Stimulated activated CD8-positive, alpha-beta memory T cell treated with anti-CD3 and anti-CD28 coated beads, Interleukin-7, amount 100 ng/mL, for 4 hours (primary cell): ENCODE data around the gene RGS21.
"Not testable (repeated sequence)": the region's sequence is repeated elsewhere in the genome, so short reads cannot be mapped to it uniquely, and the experiment has no call there.

Source experiments
- DNase-seq, 2 donors: peaks; one replicate each; pipeline ENCODE4 v3.0.0-alpha.2; 2020; ENCODE audit warnings: low read depth in 2 of 2

The RGS21 gene, protein sequence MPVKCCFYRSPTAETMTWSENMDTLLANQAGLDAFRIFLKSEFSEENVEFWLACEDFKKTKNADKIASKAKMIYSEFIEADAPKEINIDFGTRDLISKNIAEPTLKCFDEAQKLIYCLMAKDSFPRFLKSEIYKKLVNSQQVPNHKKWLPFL

DNA sequence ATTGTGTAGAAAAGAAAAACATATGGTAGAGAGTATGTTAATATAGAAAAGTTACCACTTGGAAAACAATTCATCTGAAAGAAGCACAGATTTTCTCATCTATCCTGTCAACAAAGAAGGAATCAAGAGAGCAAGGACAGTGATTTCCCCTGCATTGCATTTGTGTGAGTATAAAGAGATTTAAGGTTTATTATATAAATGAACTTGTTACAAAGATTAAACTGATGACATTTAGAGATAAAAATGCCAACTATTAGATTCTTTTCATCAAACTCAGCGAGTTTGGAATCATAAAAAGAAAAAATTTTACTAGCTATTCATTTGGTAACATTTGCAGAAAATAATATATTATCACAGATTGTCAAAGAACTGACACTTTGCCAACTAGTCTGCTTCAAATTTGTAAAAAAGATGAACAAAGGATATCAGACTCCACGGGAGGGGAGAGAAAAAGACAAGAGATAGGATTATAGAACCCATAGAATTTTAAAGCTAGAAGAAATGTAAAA lies at the start of gene RGS21:
RGS21 (plus strand) TSS at position 51 of the 509 bp plus-strand sequence. CDS start 26,045 bp downstream, outside the sequence.
- no peak for DNase-seq

DNA sequence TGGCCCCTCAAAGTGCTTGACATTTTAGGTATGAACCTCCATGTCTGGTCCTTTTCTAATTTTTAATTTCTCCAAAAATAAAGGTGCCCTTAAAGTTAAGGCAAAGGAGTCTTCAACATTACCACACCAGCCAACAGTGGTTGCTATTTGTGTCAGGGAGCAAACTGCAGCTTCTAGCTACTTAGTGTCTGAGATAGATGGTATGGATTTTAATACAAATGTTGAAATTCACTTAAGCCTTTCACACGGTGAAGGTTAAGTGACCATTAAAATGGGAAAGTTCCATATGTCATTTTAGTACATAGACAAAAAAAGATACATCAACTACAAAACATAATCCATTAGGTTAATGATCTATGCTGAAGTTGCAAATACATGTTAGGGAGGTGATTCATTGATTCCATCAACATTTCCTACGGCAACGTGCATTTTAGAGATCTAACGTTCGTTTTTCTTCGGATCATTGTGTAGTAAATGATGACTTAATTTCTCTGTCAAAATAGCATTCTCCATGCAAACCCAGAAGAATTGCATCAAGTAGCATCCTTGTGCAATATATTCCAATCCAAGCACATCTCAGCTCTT lies 48.2 kb upstream of the RGS21 start:
- DNase-seq: no peak

DNA sequence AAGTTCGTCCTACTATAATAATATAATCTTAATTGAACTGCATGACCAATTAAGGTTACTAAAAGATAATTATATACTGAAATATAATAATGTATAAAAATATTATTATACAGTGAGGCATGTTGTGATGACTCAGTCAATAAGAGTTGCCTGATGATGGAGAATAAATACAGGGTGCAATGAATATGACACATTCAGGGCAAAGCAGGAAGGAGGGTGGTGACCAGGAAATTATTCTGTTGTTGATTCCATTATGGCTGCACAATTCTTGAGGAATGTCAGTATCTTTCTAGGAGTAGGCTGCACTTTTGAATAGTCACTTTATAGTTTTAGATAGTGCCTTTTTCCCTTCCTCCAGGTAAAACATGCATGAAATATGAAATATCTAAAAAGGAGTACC lies 46.4 kb upstream of the RGS21 start:
- no peak for DNase-seq

DNA sequence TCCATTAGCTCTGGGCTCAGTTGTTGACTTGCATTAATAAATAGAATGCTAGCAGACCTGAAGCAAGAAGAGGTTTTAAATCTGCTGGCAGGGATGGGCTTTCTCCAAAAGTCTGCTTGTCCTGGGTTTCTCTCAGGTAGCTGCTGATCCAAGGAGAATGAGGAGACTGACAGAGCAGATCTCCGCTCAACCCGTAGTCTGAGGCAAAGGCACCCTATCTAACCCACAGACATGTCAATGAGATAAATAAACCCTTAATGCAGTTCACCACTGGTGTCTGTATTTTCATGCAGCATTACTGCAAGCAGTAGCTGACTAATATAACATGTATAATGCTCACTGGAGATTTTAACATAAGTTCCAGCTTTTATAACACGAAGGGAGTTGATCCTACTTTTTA lies 44.1 kb upstream of the RGS21 start:
- no peak for DNase-seq

DNA sequence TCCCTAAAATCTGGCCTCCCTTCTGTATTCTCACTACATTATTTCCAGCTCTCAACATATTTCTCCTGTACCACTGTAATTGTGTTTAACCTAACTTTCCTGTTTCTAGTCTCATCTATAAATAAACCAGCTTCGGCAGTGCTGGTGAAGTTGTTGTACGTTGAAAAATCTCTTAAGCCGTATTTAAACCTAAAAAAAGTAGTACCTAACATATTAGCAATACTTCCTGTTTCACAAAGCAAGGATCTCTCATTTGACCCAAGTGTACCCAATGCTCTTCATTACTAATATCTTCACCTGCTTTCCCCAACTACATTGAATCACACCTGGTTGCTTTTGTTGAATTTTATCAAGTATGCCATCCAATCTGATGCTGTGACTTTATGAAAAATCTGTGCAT lies 42.2 kb upstream of the RGS21 start:
- no peak for DNase-seq

DNA sequence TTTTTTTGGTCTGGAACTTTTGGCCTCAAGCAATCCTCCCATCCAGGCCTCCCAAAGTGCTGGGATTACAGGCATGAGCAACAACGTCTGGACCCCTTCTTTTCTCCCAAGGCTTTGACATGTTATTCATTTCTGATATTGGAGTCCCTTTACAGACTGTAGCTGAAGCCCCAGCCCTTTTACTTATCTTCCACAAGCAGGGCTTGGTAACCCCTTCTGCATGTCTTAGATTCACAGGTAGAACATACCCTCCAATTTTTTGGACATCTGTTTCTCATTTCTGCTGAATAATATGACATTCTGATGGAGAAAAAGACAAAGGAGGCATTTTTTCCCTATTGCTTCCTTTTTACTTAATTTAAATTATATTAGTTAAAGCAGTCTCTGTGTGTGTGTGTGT lies 39.2 kb upstream of the RGS21 start:
- DNase-seq: no peak

DNA sequence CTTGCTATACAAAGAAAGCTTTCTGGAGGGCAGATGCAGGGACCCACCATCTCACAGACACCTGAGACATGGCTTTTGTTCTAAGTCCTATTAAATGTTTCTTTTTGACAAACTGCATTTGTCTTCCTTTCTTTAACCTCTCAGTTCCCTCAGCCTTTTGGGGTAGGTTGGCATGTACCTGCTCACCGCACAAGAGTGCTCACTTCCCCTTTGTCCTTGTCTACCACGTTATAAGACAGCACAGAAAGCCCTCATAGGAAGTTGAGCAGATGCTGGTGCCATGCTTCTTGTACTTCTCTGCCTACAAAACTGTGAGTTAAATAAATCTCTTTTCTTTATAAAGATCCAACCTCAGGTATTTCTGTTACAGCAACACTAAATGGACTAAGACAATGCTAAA lies 31.9 kb upstream of the RGS21 start:
- no peak for DNase-seq

DNA sequence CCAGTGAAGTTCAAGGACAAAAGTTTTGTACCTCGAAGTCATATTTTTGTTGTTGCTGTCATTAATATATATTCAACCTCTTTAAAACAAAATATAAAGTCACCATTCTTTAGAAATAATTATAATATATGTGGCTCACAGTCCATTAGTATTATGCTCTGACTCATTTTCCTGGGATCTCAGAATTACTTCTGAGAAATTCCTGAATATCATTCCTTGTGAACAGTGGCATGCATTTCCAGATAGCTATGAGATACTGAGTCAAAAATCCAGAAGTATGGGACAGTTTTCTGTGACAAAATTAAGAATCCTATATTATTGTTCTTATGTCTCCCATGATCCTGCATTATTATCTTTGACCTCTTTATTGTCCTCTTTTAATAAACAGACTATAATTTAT lies 13.8 kb upstream of the RGS21 start:
- no peak for DNase-seq

DNA sequence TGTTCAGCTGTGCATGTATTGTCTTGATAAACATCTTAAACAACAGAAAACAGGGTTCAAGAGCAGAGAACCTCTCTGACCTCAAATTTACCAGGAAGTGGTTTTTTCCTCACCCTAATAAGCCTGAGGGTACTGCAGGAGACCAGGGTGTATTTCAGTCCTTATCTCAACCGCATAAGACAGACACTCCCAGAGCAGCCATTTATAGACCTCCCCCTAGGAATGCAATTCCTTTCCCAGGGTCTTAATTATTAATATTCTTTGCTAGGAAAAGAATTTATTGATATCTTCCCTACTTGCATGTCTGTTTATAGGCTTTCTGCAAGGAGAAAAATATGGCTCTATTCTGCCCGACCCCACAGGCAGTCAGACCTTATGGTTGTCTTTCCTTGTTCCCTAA lies 8.5 kb upstream of the RGS21 start:
- not testable (repeated sequence) for DNase-seq

DNA sequence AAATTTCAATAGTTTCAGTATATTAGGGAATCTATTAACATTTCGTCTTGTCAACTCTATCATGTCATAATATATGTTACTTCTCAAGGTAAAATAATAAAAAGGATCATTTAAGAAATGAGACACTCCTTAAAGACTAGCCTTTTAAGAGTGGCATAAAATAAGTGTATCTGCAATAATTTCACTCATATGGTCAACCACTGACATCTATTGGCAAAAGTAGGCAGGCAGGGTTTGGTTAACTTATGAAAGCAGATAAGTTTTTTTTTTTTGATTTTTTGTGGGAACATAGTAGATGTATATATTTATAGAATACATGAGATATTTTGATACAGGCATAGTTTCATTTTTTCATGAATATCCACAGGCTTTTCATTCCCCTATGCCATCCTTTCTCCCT lies 5.5 kb upstream of the RGS21 start:
- no peak for DNase-seq

DNA sequence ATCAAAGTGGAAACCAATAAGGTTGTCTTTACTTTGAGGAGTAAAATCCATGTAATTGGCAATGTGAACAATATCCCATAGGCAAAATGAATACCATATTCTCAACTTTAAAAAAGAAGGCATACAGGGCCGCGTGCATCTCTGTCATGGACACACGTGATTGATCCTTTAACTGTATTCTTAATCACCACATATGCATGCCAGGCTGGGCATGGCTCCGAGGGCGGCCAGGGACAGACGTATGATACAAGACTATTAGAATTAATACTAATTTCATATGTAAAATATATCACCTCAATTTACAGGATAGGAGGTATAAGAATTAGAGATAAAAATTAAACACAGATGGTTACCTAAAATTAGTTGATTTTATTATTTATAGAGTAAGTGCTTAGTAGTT lies 11.2 kb downstream of the RGS21 start:
- no peak for DNase-seq

DNA sequence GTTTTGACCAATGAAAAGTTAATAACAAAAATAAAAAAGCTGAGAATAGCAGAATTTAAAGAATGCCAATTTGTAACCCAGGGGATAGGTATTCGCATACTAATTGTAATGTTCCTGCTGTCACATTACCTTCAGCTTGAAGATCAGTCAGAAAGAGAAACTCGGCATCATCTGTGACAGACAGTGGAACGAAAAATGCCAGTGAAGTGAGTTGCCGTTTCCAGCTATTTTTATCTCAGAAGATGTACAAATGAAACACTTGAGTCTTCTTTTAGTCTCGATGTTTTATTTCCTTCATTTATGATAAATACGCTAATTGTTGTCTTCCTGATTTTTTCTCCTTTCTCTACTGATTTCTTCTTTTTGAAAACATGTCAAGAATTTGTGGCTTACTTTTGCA lies 26.1 kb downstream of the RGS21 start:
- no peak for DNase-seq

DNA sequence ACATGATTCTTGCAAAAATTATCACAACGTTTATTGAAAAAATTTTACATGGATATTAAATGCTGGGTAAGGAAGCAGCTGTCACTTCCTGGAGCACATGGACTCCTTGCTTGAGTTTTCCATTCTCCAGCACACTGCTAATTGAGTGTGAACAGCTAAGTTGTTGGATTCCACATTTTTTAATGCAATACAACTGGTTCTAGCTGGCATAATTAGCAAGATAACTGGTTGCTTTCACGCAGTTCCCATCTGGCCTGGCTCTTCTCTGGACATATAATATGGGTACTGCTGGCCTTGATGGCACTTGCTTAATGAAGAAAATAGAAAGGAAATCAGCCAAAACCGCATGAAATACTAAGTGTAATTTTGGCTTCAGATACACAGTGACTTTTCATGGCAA lies 26.6 kb downstream of the RGS21 start:
- DNase-seq: no peak

DNA sequence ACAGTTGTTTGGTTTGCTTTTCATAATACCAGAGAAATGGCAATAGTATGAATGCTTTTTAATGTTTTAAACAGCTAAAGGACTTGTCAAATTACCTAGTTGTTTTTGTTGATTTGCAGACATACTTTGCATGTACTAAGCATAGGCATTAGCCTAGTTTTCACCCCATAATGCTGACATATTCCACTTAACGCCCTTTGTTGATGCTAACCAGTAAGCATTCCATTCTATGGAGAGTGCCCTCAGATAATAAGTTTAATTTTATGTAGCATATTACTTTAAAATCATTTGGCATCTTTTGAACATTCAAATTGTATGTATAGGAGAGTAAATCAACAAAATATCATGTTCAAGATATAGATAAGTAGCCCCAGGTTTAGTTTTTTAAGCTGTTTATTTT lies 32.5 kb downstream of the RGS21 start:
- DNase-seq: no peak

DNA sequence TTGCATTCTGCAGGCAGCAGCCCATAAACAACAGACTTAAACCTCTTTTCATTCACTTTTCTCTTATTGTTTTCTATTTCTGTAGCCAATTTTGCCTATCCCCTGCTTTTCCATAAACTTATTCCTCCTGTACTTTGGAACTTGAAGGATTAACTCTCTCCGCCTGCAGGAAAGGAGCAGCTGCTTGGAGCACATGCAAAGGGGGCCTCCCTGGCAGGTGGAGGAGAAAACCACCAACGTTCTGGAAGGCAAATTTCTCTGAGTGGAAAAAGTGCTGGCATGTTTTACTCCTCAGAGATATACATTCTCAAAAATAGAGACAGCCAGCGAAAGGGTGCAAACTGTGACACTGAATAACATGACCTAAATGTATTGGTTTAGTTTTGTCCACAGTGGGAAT lies 33.6 kb downstream of the RGS21 start:
- DNase-seq: no peak

DNA sequence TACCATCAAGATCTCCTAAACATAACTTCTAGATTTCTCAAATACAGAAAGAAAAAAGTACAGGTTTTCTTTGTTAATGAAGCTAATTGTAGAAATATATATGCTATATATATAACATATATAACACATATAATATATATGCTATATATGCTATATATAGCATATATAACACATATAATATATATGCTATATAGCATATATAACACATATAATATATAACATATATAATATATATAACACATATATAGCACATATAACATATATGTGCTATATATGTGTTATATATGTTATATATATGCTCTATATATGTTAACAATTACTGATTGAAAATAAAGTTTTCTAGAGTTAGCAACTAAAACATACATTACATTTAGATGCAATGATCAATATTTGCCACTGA lies 34.8 kb downstream of the RGS21 start:
- no peak for DNase-seq

DNA sequence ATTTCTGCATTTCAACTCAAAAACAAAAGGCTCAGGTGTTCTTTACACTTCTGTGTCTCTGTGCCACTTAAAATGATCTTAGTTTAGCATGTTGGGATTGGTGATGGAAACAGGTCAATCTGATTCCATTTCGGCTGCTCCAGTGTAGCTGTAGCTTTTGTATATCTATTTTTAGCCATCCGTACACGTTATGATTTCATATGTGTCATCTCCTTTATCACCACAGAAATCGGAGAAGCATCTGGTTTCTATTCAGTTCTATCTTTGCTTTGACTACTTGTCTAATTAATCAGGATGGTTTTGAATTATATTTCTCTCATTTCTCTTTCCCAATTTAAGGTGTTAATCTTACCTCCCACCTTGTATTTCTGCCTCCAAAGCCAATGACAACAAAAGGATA lies 41.1 kb downstream of the RGS21 start:
- DNase-seq: no peak

DNA sequence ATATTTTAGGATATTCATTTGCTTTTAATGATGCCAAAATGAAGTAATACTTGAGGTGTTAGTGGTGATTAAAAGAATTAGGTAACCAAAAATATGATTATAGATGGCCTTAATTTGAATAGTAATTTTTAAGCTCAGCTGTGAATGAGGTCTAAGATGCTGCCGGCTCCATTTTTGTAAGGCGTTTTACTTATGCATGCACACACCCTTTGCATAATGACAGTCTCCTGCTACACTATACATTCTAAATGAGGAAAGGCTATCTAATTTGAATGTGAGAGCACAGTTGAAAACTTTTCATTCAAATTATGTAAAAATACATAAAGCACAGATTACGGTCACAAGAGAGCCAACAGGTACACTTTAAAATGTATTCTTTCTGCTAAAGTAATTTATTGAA lies 41.6 kb downstream of the RGS21 start:
- no peak for DNase-seq

DNA sequence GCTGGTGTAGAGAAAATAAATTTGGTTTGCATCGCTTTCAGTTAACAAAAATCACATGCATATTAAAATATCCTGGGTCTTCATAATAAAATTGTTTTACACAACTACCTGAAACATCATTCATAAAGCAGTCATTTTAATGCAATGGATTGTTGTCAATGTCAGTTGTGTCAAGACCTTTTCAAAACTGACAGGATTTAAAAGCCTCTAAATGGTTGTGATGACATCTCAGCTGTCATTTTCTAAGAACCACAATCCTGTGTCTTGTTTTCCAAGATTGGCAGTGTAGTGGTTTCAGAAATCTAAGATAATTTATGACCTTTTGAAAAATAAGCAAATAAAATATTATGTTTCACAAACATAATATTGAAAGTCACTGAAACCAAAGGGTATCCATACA lies 42.0 kb downstream of the RGS21 start:
- DNase-seq: no peak

DNA sequence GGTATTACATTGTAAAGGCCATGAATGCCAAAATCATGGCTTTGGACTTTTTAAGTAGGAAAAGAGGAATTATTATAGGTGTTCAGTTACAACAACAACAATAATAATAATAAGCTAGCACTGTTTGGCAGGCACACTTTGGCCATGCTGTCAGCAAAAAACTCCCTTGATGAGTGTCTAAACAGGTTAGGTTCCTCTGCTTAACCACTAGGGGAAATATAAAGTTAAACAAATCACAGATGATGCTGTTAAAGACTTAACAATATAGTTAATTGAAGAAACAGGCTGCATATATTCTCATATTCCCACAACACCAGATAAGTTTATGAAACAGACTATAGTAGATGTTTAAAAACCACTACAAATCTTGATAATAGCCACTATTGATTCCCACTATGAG lies 46.4 kb downstream of the RGS21 start:
- DNase-seq: no peak

DNA sequence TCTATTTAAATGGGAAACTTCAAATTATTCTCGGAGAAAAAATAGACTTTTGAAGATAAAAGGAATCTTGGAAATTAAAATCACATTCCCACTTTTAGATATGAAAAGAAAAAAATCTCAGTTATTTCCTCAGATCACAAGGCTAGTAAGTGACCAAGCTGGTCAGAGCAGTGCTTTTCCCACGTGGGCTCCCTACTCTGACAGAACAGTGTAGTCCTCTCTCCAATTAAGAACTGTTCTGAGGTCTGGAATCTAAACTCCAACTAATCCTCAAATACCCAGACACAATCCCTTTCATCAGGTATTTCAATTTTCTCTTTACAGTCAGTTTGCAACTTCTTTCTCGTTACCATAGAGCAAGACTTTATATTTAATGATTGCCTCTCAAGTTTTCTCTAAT lies 50.6 kb downstream of the RGS21 start:
- DNase-seq: no peak

DNA sequence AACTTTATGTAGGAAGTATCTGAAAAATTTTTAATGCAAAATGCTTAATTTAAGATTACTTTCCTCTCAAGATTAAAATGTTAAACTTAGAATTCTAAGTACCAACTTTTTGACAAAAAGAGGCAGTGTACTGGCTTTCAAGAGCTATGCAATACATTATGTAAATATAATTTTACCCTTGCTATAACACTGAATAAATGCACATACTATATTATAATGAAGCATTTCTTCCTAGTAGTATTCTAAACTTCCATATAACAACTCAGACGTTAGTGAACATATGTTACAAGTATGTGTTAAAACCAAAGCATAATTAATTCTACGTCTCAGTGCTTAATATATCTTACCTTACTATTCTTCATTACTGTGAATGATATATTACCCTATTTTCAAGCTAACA lies 58.5 kb downstream of the RGS21 start:
- no peak for DNase-seq

DNA sequence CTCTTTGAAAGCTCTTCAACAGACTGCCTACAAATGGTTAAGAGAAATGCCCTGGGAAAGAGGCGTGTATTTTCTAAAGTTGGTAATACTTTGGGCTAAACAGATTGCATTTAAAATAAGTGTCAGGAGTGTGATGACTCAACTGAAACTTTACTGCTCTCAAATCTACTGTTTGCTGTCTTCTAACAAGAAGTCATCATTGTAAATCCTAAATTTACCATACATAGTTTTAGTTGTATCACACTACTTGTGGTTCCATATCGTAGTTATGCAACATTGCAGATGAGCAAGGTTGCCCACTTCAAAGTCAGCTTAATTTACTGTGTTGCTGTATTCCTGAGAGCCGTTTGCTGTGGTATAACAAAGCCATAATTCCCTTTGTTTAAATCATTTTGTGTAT lies 59.6 kb downstream of the RGS21 start:
- DNase-seq: no peak

DNA sequence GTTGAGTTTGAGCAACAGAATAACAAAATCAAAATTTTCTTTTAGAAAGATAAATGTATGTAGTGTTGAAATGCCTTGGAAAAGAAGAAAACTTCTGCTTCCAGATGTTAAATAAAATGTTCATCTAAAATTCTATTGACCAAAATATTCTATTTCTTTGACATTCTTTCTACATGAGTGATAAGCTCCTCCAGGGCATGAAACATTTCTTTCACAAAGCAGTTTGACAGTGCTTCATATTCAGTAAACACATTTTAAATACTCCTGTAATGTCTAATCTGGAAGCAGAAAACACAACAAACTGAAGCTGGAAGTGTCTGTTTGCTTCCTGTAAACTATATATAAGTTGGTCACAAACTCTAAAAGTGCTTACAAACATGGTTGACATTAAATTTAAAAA lies 61.5 kb downstream of the RGS21 start:
- DNase-seq: no peak
